GM13976 (cell line): ENCODE measurements around the gene RPS16.

Experiments
- DNase-seq: peaks from one replicate; pipeline ENCODE4 v3.0.0; 2012; ENCODE audit warnings: low spot score
- CTCF ChIP-seq: IDR thresholded peaks from 2 replicates; pipeline ENCODE4 v1.5.1; 2012; ENCODE audit warnings: borderline replicate concordance, mild to moderate bottlenecking; ENCODE audit not compliant: insufficient read depth; ENCODE audit errors: extremely low read depth, missing control alignments, control extremely low read depth
- in situ Hi-C: fragments of 300-500 bp; cut with MboI; formaldehyde crosslinking; loops from one replicate; pipeline ENCODE4 v1.12.0; 2022; ENCODE audit warnings: low sequenced_read_pairs, mixed read lengths, inconsistent platforms; ENCODE audit not compliant: unreplicated experiment

The RPS16 gene

GRCh38 chr19:39448271-39448670 lies 12.5 kb upstream of the RPS16 start:
- in situ Hi-C loops: no loop called here
- no peak for TF ChIP-seq CTCF
- DNase-seq: peak; percentile 59

GRCh38 chr19:39446365-39447084 lies 10.8 kb upstream of the RPS16 start:
- no peak for DNase-seq
- in situ Hi-C loops: no loop called here
- no peak for TF ChIP-seq CTCF

- TF ChIP-seq CTCF: no peak
- in situ Hi-C loops: no loop called here
- peak; percentile 99 for DNase-seq
These were observed 9.7 kb upstream of the RPS16 start, which contains the start of gene SUPT5H for GRCh38 chr19:39445196-39446111. TSS of gene SUPT5H (plus strand) at chr19:39445582. CDS start at chr19:39445891, 309 bp downstream.

- in situ Hi-C loops: no loop called here
- no peak for TF ChIP-seq CTCF
- no peak for DNase-seq
These were observed 8.9 kb upstream of the RPS16 start for GRCh38 chr19:39444598-39445195.

- no peak for TF ChIP-seq CTCF
- in situ Hi-C loops: no loop called here
- no peak for DNase-seq
These were observed 2.7 kb upstream of the RPS16 start for GRCh38 chr19:39438270-39438934.

DNA sequence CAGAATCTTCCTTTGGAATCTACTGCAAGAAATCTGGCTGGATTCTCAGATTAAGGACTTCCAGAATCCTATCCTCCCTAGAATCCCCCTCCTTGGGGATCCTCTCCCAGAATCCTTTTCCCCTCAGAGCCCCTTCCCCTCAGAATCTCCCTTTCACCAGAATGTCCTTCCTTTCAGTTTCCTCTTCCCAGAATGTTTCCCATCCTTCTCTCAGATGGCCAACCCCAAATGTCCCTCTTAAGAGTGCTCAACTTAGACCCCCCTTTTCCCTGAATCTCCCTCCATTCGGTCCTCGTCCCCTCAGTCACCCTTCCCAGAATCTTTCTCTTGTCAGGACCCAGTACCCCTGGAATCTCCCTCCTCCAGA lies 584 bp upstream of the RPS16 start:
- in situ Hi-C loops: no loop called here
- no peak for TF ChIP-seq CTCF
- DNase-seq: no peak
